ENCODE data around the gene AJUBA.
A peak's percentile ranks its signal among the peaks of the same experiment; 100 is the strongest.
"Not testable (repeated sequence)": the region's sequence is repeated elsewhere in the genome, so short reads cannot be mapped to it uniquely, and the experiment has no call there.

The AJUBA gene

DNA sequence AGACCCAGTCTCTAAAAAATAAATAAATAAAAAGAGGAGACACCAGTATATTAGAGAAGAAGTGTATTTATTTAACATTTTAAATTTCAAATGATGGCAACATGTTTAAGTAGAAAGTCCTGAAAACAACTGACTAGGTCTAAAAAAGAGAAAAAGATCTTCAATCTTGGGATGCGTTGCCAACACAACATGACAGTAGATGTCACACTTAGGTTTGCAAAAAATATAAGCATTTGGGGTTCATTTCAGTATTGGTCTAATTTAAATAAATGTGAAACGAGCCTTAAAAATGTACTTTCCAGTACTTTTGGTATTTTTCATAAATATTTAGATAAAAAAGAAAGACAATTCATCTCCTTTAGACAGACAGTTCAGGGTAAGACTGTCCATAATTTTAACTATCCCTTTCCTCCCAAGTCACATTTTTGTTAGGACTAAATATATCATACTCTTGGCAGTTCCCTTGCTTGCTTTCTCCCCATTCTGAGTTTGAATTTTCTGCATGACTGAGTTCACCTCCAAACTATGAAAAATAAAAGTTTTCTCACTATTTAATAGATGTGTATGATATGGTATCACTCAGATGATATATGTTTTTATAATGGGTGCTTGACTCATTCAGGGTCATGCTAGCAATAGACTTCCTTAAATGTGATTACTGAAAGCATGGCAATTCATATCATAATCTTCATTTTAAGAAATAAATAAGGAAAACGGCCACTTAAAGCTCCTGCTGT, 23.3 kb upstream of the AJUBA start:
- peak overlapping the region in 1 of 2 experiments; percentile 64; a peak in 2 of 4 replicates for H3K4me3 ChIP-seq (ENCODE audit: low read depth in 1 of 2, low read length in 2 of 2)
- H3K9ac ChIP-seq (ENCODE audit: low read depth, low read length) = peak overlapping the region; percentile 72
- H2AFZ ChIP-seq (ENCODE audit: low read depth, low read length) = peak overlapping the region; percentile 81
- no peaks in the 10 kb centered on the region for H3K27me3 ChIP-seq (ENCODE audit: insufficient read depth, low read length, poor library complexity)
- ATAC-seq (ENCODE audit: insufficient read depth, low read depth) (no peak), DNase-seq (no peak)
- H3K4me2 ChIP-seq (ENCODE audit: insufficient read depth, low read length) = peak overlapping the region; percentile 72
- H4K20me1 ChIP-seq (ENCODE audit: insufficient read depth, low read length) = no peaks in the 10 kb centered on the region
- no peak overlapping the region for H3K27ac ChIP-seq (ENCODE audit: low read length)
- H3K79me2 ChIP-seq (ENCODE audit: insufficient read depth, low read length) = peaks cover 29% of the 10 kb centered on the region
- H3K9me3 ChIP-seq (ENCODE audit: insufficient read depth, low read length, severe bottlenecking) = no peaks in the 10 kb centered on the region
- H3K36me3 ChIP-seq (ENCODE audit: insufficient read depth, low read length) = no peaks in the 10 kb centered on the region
- peaks cover 42% of the 10 kb centered on the region for H3K4me1 ChIP-seq (ENCODE audit: insufficient read depth, low read length)
- TF ChIP-seq EZH2 (IDR thresholded peaks at IDR 0.05; ENCODE audit: borderline replicate concordance, low read depth, low read length, severe bottlenecking) = no peak
- TF ChIP-seq, protein P1, sequence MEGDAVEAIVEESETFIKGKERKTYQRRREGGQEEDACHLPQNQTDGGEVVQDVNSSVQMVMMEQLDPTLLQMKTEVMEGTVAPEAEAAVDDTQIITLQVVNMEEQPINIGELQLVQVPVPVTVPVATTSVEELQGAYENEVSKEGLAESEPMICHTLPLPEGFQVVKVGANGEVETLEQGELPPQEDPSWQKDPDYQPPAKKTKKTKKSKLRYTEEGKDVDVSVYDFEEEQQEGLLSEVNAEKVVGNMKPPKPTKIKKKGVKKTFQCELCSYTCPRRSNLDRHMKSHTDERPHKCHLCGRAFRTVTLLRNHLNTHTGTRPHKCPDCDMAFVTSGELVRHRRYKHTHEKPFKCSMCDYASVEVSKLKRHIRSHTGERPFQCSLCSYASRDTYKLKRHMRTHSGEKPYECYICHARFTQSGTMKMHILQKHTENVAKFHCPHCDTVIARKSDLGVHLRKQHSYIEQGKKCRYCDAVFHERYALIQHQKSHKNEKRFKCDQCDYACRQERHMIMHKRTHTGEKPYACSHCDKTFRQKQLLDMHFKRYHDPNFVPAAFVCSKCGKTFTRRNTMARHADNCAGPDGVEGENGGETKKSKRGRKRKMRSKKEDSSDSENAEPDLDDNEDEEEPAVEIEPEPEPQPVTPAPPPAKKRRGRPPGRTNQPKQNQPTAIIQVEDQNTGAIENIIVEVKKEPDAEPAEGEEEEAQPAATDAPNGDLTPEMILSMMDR (IDR thresholded peaks at IDR 0.05; ENCODE audit: borderline replicate concordance, extremely low read depth, low read length, poor library complexity, severe bottlenecking) = no peak

DNA sequence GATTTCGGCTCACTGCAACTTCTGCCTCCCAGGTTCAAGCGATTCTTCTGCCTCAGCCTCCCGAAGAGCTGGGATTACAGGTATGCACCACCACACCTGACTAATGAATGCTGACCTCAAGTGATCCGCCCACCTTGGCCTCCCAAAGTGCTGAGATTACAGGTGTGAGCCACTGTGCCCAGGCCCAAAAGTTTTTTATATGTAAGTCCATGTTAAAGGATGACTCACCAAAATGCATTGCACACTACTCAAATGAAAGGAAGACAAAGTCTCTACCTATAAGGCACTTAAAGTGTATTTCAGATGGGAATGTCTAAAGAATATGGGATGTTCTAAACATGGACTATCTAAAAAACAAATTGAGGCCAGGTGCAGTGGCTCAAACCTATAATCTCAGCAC, 21.9 kb upstream of the AJUBA start:
- not testable (repeated sequence) for DNase-seq; H3K9ac ChIP-seq (ENCODE audit: low read depth, low read length); H4K20me1 ChIP-seq (ENCODE audit: insufficient read depth, low read length); H3K27ac ChIP-seq (ENCODE audit: low read length); ATAC-seq (ENCODE audit: insufficient read depth, low read depth); H3K27me3 ChIP-seq (ENCODE audit: insufficient read depth, low read length, poor library complexity); H3K4me3 ChIP-seq (ENCODE audit: low read depth in 1 of 2, low read length in 2 of 2); H2AFZ ChIP-seq (ENCODE audit: low read depth, low read length); H3K4me2 ChIP-seq (ENCODE audit: insufficient read depth, low read length); H3K9me3 ChIP-seq (ENCODE audit: insufficient read depth, low read length, severe bottlenecking); H3K36me3 ChIP-seq (ENCODE audit: insufficient read depth, low read length)
- Histone ChIP-seq H3K79me2 (ENCODE audit: insufficient read depth, low read length) (peaks cover 25% of the 10 kb centered on the region), H3K4me1 (ENCODE audit: insufficient read depth, low read length) (peaks cover 33% of the 10 kb centered on the region)

DNA sequence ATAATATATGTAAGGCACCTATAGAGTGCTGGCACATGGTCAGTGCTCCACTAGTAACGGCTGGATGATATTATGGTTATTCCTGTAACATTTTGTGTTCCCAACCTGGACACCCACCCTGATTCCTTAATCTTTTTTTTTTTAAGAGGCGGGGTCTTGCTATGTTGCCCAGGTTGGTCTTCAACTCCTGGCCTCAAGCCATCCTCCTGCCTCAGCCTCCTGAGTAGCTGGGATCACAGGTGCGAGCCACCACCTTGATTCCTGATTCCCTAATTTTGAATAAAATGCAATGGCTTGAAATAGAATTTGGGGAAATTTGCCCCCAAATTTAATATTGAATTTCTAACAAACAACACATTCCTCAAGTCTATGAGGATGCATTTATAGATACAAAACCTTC, 20.2 kb upstream of the AJUBA start:
- TF ChIP-seq, protein P1 (IDR thresholded peaks at IDR 0.05; ENCODE audit: borderline replicate concordance, extremely low read depth, low read length, poor library complexity, severe bottlenecking) = no peak
- TF ChIP-seq EZH2 (IDR thresholded peaks at IDR 0.05; ENCODE audit: borderline replicate concordance, low read depth, low read length, severe bottlenecking) = no peak
- Histone ChIP-seq H4K20me1 (ENCODE audit: insufficient read depth, low read length) (no peaks in the 10 kb centered on the region), H2AFZ (ENCODE audit: low read depth, low read length) (no peak overlapping the region), H3K9ac (ENCODE audit: low read depth, low read length) (no peak overlapping the region), H3K9me3 (ENCODE audit: insufficient read depth, low read length, severe bottlenecking) (no peaks in the 10 kb centered on the region), H3K36me3 (ENCODE audit: insufficient read depth, low read length) (peaks cover 3% of the 10 kb centered on the region), H3K4me2 (ENCODE audit: insufficient read depth, low read length) (no peak overlapping the region), H3K27ac (ENCODE audit: low read length) (no peak overlapping the region), H3K4me1 (ENCODE audit: insufficient read depth, low read length) (peaks cover 16% of the 10 kb centered on the region), H3K79me2 (ENCODE audit: insufficient read depth, low read length) (peaks cover 13% of the 10 kb centered on the region), H3K27me3 (ENCODE audit: insufficient read depth, low read length, poor library complexity) (no peaks in the 10 kb centered on the region), H3K4me3 (ENCODE audit: low read depth in 1 of 2, low read length in 2 of 2) (no peak overlapping the region)
- no peak for ATAC-seq (ENCODE audit: insufficient read depth, low read depth)
- no peak for DNase-seq

DNA sequence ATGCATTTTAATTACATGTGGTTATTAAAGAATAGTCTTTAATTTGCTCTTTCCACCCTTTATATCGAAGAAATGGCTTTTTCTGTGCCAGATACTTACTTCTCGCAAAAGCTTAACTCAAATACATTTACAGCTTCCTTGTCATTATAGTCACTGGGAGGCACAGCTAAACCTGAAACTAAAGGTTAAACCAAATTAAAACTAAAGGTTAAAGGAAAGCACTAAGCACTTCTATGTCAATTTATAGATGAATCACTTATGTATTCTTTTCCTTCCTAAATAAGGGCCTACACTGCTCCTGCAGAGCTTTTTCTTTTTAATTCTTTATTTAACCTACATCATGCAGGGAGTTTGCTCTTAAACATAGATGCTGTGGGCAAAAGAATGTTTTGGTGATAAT, 18.5 kb upstream of the AJUBA start:
- no peaks in the 10 kb centered on the region for H4K20me1 ChIP-seq (ENCODE audit: insufficient read depth, low read length)
- peaks cover 4% of the 10 kb centered on the region for H3K4me1 ChIP-seq (ENCODE audit: insufficient read depth, low read length)
- no peak overlapping the region for H2AFZ ChIP-seq (ENCODE audit: low read depth, low read length)
- no peak for ATAC-seq (ENCODE audit: insufficient read depth, low read depth)
- no peaks in the 10 kb centered on the region for H3K9me3 ChIP-seq (ENCODE audit: insufficient read depth, low read length, severe bottlenecking)
- H3K9ac ChIP-seq (ENCODE audit: low read depth, low read length) = no peak overlapping the region
- H3K4me2 ChIP-seq (ENCODE audit: insufficient read depth, low read length) = no peak overlapping the region
- no peak overlapping the region for H3K27ac ChIP-seq (ENCODE audit: low read length)
- no peaks in the 10 kb centered on the region for H3K27me3 ChIP-seq (ENCODE audit: insufficient read depth, low read length, poor library complexity)
- TF ChIP-seq, protein P1 (IDR thresholded peaks at IDR 0.05; ENCODE audit: borderline replicate concordance, extremely low read depth, low read length, poor library complexity, severe bottlenecking) = no peak
- no peak for TF ChIP-seq EZH2 (IDR thresholded peaks at IDR 0.05; ENCODE audit: borderline replicate concordance, low read depth, low read length, severe bottlenecking)
- no peak overlapping the region for H3K4me3 ChIP-seq (ENCODE audit: low read depth in 1 of 2, low read length in 2 of 2)
- DNase-seq = no peak
- H3K79me2 ChIP-seq (ENCODE audit: insufficient read depth, low read length) = peaks cover under 1% of the 10 kb centered on the region; the same call in 1 of the 2 replicates
- H3K36me3 ChIP-seq (ENCODE audit: insufficient read depth, low read length) = peaks cover 5% of the 10 kb centered on the region
